ENCODE data around the gene PTPRK. TPM values are rescaled to one million over a fixed set of nuclear protein-coding genes. Genes with fewer than 3 reads are reported as not detected.

The PTPRK gene
- total and polyA plus RNA-seq, 2 of the 13 experiments (the other 11 are each of a cell fraction or from before 2014, with no cell fraction given) = 43.6 to 98.3 TPM

DNA sequence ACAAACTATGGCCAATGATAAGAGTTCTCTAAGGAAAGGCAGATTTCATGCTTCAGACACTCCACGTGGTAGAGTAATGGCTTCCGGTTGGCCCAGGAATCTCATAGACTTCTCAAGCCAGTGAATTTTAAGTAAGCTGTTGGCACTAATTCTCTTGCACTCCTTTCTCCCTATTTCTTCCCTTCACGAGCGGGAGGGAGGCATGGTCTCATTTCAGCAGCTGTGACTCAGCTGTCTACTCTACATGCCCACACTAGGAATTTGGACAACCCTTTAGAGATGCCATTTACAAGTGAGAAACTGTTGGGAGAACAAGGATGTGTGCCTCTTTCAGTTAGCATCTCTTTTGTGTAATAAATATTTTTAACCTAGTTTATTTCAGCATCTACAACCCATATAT, 107.7 kb downstream of the PTPRK start (continued):
- TF ChIP-seq ZFP36L2 (CRISPR knock-in tag; IDR thresholded peaks at IDR 0.05) = no peak
- no peak for TF ChIP-seq ZNF30 (CRISPR knock-in tag; IDR thresholded peaks at IDR 0.05)
- TF ChIP-seq ELF3 (CRISPR knock-in tag; IDR thresholded peaks at IDR 0.05) = no peak
- no peak for TF ChIP-seq TEAD2 (CRISPR knock-in tag; IDR thresholded peaks at IDR 0.05)
- TF ChIP-seq, protein P1, sequence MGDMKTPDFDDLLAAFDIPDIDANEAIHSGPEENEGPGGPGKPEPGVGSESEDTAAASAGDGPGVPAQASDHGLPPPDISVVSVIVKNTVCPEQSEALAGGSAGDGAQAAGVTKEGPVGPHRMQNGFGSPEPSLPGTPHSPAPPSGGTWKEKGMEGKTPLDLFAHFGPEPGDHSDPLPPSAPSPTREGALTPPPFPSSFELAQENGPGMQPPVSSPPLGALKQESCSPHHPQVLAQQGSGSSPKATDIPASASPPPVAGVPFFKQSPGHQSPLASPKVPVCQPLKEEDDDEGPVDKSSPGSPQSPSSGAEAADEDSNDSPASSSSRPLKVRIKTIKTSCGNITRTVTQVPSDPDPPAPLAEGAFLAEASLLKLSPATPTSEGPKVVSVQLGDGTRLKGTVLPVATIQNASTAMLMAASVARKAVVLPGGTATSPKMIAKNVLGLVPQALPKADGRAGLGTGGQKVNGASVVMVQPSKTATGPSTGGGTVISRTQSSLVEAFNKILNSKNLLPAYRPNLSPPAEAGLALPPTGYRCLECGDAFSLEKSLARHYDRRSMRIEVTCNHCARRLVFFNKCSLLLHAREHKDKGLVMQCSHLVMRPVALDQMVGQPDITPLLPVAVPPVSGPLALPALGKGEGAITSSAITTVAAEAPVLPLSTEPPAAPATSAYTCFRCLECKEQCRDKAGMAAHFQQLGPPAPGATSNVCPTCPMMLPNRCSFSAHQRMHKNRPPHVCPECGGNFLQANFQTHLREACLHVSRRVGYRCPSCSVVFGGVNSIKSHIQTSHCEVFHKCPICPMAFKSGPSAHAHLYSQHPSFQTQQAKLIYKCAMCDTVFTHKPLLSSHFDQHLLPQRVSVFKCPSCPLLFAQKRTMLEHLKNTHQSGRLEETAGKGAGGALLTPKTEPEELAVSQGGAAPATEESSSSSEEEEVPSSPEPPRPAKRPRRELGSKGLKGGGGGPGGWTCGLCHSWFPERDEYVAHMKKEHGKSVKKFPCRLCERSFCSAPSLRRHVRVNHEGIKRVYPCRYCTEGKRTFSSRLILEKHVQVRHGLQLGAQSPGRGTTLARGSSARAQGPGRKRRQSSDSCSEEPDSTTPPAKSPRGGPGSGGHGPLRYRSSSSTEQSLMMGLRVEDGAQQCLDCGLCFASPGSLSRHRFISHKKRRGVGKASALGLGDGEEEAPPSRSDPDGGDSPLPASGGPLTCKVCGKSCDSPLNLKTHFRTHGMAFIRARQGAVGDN (CRISPR knock-in tag; IDR thresholded peaks at IDR 0.05) = no peak
- no peak for TF ChIP-seq ATF7-NPFF (CRISPR knock-in tag; IDR thresholded peaks at IDR 0.05; ENCODE audit: low read depth)
- TF ChIP-seq CBX5 (CRISPR knock-in tag; IDR thresholded peaks at IDR 0.05; ENCODE audit: borderline replicate concordance) = no peak
- no peak for TF ChIP-seq TCF7 (IDR thresholded peaks at IDR 0.05; ENCODE audit: low read depth)
- TF ChIP-seq SYNCRIP (IDR thresholded peaks at IDR 0.05; ENCODE audit: insufficient read depth, low read depth, low read length) = no peak
- no peak for TF ChIP-seq ZNF746 (CRISPR knock-in tag; IDR thresholded peaks at IDR 0.05)
- TF ChIP-seq, protein P2, sequence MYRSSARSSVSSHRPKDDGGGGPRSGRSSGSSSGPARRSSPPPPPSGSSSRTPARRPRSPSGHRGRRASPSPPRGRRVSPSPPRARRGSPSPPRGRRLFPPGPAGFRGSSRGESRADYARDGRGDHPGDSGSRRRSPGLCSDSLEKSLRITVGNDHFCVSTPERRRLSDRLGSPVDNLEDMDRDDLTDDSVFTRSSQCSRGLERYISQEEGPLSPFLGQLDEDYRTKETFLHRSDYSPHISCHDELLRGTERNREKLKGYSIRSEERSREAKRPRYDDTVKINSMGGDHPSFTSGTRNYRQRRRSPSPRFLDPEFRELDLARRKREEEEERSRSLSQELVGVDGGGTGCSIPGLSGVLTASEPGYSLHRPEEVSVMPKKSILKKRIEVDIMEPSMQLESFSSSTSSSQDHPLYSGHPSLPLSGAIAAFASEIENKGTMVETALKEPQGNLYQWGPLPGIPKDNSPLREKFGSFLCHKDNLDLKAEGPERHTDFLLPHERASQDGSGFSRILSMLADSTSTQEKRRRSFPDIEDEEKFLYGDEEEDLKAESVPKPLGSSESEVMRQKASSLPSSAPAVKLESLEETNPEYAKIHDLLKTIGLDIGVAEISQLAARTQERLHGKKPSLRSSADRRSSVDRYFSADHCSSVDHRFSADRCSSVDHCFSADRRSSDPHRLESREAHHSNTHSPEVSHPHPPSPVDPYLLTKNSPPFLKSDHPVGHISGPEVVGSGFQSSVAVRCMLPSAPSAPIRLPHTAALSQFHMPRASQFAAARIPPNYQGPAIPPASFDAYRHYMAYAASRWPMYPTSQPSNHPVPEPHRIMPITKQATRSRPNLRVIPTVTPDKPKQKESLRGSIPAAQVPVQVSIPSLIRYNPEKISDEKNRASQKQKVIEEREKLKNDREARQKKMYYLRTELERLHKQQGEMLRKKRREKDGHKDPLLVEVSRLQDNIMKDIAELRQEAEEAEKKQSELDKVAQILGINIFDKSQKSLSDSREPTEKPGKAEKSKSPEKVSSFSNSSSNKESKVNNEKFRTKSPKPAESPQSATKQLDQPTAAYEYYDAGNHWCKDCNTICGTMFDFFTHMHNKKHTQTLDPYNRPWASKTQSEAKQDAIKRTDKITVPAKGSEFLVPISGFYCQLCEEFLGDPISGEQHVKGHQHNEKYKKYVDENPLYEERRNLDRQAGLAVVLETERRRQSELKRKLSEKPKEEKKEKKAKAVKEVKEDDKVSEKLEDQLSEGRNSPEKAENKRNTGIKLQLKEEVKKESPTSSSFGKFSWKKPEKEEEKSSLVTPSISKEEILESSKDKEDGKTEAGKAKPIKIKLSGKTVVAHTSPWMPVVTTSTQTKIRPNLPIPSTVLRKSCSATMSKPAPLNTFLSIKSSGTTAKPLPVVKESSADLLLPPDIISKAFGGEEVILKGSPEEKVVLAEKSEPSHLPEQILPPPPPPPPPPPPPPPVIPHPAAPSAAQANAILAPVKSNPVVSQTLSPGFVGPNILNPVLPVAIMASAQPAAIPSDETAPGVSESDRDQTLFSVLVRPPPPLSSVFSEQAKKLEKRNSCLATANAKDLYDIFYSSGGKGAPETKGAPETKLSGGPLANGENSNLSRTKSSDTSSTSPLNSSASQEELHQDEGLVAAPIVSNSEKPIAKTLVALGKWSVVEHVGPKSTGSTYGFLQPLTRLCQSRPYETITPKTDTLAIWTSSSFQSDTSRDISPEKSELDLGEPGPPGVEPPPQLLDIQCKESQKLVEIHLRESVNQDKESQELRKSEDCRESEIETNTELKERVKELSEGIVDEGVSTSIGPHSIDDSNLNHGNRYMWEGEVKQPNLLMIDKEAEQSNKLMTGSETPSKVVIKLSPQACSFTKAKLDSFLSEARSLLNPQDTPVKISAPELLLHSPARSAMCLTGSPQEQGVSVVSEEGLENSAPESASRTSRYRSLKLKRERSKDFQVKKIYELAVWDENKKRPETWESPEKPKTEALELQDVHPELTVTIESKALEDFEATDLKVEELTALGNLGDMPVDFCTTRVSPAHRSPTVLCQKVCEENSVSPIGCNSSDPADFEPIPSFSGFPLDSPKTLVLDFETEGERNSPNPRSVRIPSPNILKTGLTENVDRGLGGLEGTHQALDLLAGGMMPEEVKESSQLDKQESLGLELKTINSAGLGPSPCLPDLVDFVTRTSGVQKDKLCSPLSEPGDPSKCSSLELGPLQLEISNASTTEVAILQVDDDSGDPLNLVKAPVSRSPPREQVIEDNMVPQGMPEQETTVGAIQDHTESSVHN (CRISPR knock-in tag; IDR thresholded peaks at IDR 0.05) = no peak
- no peak for TF ChIP-seq ZNF317 (CRISPR knock-in tag; IDR thresholded peaks at IDR 0.05)

All from HepG2 (cell line).